ENCODE results near the gene PRPF38B.
"Not testable (repeated sequence)": the region's sequence is repeated elsewhere in the genome, so short reads cannot be mapped to it uniquely, and the experiment has no call there.

Gene PRPF38B

GRCh38 chr1:108691942-108692723 lies at the start of gene PRPF38B:
PRPF38B (plus strand) TSS chr1:108692310; CDS start chr1:108692592, 282 bp downstream.
- peak; percentile 81 for DNase-seq (ENCODE audit: low read depth, low spot score)

GRCh38 chr1:108643492-108644335 lies 48.4 kb upstream of the PRPF38B start:
- DNase-seq (ENCODE audit: low read depth, low spot score): no peak

- no peak for DNase-seq (ENCODE audit: low read depth, low spot score)
These were observed 47.1 kb upstream of the PRPF38B start for GRCh38 chr1:108644984-108645383.

- DNase-seq (ENCODE audit: low read depth, low spot score): no peak
These were observed 46.4 kb upstream of the PRPF38B start for GRCh38 chr1:108645564-108646184.

GRCh38 chr1:108646265-108646647 lies 45.9 kb upstream of the PRPF38B start:
- DNase-seq (ENCODE audit: low read depth, low spot score): no peak

GRCh38 chr1:108646648-108647269 lies 45.4 kb upstream of the PRPF38B start:
- DNase-seq (ENCODE audit: low read depth, low spot score): no peak

- no peak for DNase-seq (ENCODE audit: low read depth, low spot score)
These were observed 38.5 kb upstream of the PRPF38B start for GRCh38 chr1:108653431-108654105.

- DNase-seq (ENCODE audit: low read depth, low spot score): no peak
These were observed 34.6 kb upstream of the PRPF38B start for GRCh38 chr1:108657356-108658080.

GRCh38 chr1:108661030-108661609 lies 31.0 kb upstream of the PRPF38B start, which contains the start of gene HENMT1:
HENMT1 (minus strand) TSS chr1:108661093; CDS start chr1:108659884, 1,209 bp downstream.
- peak; percentile 65 for DNase-seq (ENCODE audit: low read depth, low spot score)

- no peak for DNase-seq (ENCODE audit: low read depth, low spot score)
These were observed 29.0 kb upstream of the PRPF38B start for GRCh38 chr1:108663074-108663473.

GRCh38 chr1:108664481-108664880 lies 27.6 kb upstream of the PRPF38B start:
- DNase-seq (ENCODE audit: low read depth, low spot score): no peak

GRCh38 chr1:108665067-108665466 lies 27.0 kb upstream of the PRPF38B start:
- no peak for DNase-seq (ENCODE audit: low read depth, low spot score)

GRCh38 chr1:108665771-108666170 lies 26.3 kb upstream of the PRPF38B start:
- no peak for DNase-seq (ENCODE audit: low read depth, low spot score)

GRCh38 chr1:108667422-108667821 lies 24.7 kb upstream of the PRPF38B start:
- not testable (repeated sequence) for DNase-seq (ENCODE audit: low read depth, low spot score)

- no peak for DNase-seq (ENCODE audit: low read depth, low spot score)
These were observed 23.3 kb upstream of the PRPF38B start for GRCh38 chr1:108668777-108669176.

GRCh38 chr1:108669679-108670078 lies 22.4 kb upstream of the PRPF38B start:
- DNase-seq (ENCODE audit: low read depth, low spot score): no peak

GRCh38 chr1:108670131-108670773 lies 21.9 kb upstream of the PRPF38B start:
- no peak for DNase-seq (ENCODE audit: low read depth, low spot score)

- no peak for DNase-seq (ENCODE audit: low read depth, low spot score)
These were observed 21.0 kb upstream of the PRPF38B start for GRCh38 chr1:108671143-108671542.

GRCh38 chr1:108678706-108679105 lies 13.4 kb upstream of the PRPF38B start:
- no peak for DNase-seq (ENCODE audit: low read depth, low spot score)
